Right lobe of liver (tissue), 6 donors: ENCODE results near the gene IL17C. TPM values are rescaled to one million over a fixed set of nuclear protein-coding genes. Genes with fewer than 3 reads are reported as not detected.
"Not testable (repeated sequence)": the region's sequence is repeated elsewhere in the genome, so short reads cannot be mapped to it uniquely, and the experiment has no call there.

Experiments used
- ATAC-seq, 4 donors: fragments of 200-7000 bp; cut with Tn5 transposase; one replicate each; pipeline ENCODE4 v1.9.1; 2020; ENCODE audit warnings: mild to moderate bottlenecking in 4 of 4, moderate library complexity in 4 of 4
- DNase-seq, 3 donors: peaks; one replicate each; pipeline ENCODE4 v3.0.0-alpha.2; 2020
- H3K27ac ChIP-seq, 3 donors: fragments of 200-600 bp; one replicate each; pipeline ENCODE4 v1.8.0; 2022
- H3K27me3 ChIP-seq, 2 donors: fragments of 200-600 bp; one replicate each; pipeline ENCODE4 v1.8.0; 2022
- H3K36me3 ChIP-seq, 4 donors: fragments of 200-600 bp; sonication (generic) in 1 of 4; one replicate each; pipeline versions ENCODE4 v1.5.1 to v1.8.0; 2017 to 2022; ENCODE audit warnings: control low read depth in 1 of 4
- H3K4me1 ChIP-seq, 4 donors: fragments of 200-600 bp; sonication (generic) in 1 of 4; one replicate each; pipeline versions ENCODE4 v1.5.1 to v1.8.0; 2017 to 2022; ENCODE audit warnings: control low read depth in 1 of 4
- H3K4me3 ChIP-seq, 3 donors: fragments of 200-600 bp; one replicate each; pipeline ENCODE4 v1.8.0; 2022
- H3K9me3 ChIP-seq, 4 donors: fragments of 200-600 bp; sonication (generic) in 1 of 4; one replicate each; pipeline versions ENCODE4 v1.5.1 to v1.8.0; 2017 to 2022; ENCODE audit warnings: control low read depth in 1 of 4
- CTCF ChIP-seq, 4 donors: fragments of 200-600 bp in 3 of 4; fragments of 450-650 bp in 1 of 4; IDR thresholded peaks; one replicate each; pipeline versions ENCODE4 v1.5.1 to v1.8.0; 2016 to 2022; ENCODE audit warnings: antibody characterized with exemption in 4 of 4, mild to moderate bottlenecking in 2 of 4
- POLR2A ChIP-seq: fragments of 450-650 bp; IDR thresholded peaks from one replicate; pipeline ENCODE4 v1.6.1; 2017; ENCODE audit warnings: antibody characterized with exemption, mild to moderate bottlenecking
- WGBS: methylation state at CpG from one replicate; pipeline ENCODE4 v1.1.6; 2018; ENCODE audit warnings: low coverage, low lambda C conversion rate; ENCODE audit not compliant: insufficient coverage; ENCODE audit errors: missing lambda C conversion rate; 5-methylcytosine and 5-hydroxymethylcytosine counted together
- intact Hi-C, 2 donors: fragments of 100-400 bp; cut with DNase I; formaldehyde crosslinking; loops; one replicate each; pipeline versions ENCODE4 v1.11.2 to v1.14.1; 2022
- total RNA-seq, 6 experiments: library from RNA; depleted of rRNA in 2 of 6; stranded (reverse); fragments of >200 nt in 2 of 6; fragmentation: NEBNext Ultra II Directional in 3 of 6; extraction: Animal tissue kit (Norgen Biotek cat#: 25700) in 3 of 6; gene quantifications; one replicate each; pipeline versions ENCODE4 v1.1.0 to v1.2.4, GENCODE V29; 2016 to 2023
- donor health status: DM: no; HTN: yes; CAD: no.
- donor health status: DM: no; HTN: no; CAD: no.
- donor health status: DM: no; HTN: no; CAD: no.
- donor health status: DM: no; HTN: yes; CAD: no.
- donor health status: DM: no; HTN: yes; CAD: no.

IL17C gene
- total RNA-seq, 6 experiments from 2014 or later: not detected

- Histone ChIP-seq H3K36me3 (no peaks in the 10 kb centered on the region), H3K4me3 (no peak overlapping the region), H3K9me3 (no peaks in the 10 kb centered on the region), H3K27ac (peak overlapping the region in 2 of 3 donors; percentile 66 to 89), H3K4me1 (peaks cover 0 to 26% (median 8%) of the 10 kb centered on the region in 4 donors), H3K27me3 (no peaks in the 10 kb centered on the region)
- no peak for DNase-seq
- no peak for ATAC-seq
- no peak for TF ChIP-seq POLR2A
- no peak for TF ChIP-seq CTCF (IDR thresholded peaks at IDR 0.05)
- WGBS: 65% methylated on average over 2 of the region's 3 CpGs
- intact Hi-C loops: no loop called here
Measured at GRCh38 chr16:88665570-88665969, 27.2 kb downstream of the IL17C start.

GRCh38 chr16:88667461-88667860, 29.1 kb downstream of the IL17C start:
- DNase-seq: peak in 1 of 3 donors; percentile 42
- peaks cover 0 to 18% (median 8%) of the 10 kb centered on the region in 4 donors for H3K4me1 ChIP-seq
- H3K36me3 ChIP-seq: no peaks in the 10 kb centered on the region
- TF ChIP-seq CTCF (IDR thresholded peaks at IDR 0.05) (no peak), POLR2A (no peak)
- H3K9me3 ChIP-seq: no peaks in the 10 kb centered on the region
- H3K27ac ChIP-seq: no peak overlapping the region
- H3K4me3 ChIP-seq: no peak overlapping the region
- ATAC-seq: no peak
- intact Hi-C loops: no loop called here
- WGBS: 37% methylated on average over 2 of the region's 5 CpGs
- no peaks in the 10 kb centered on the region for H3K27me3 ChIP-seq

GRCh38 chr16:88669493-88669892, 31.1 kb downstream of the IL17C start:
- H3K9me3 ChIP-seq, ATAC-seq, H3K4me3 ChIP-seq, H3K36me3 ChIP-seq, DNase-seq, intact Hi-C loops, H3K27ac ChIP-seq, H3K27me3 ChIP-seq: not testable (repeated sequence)
- WGBS: 98% methylated on average over 5 of the region's 8 CpGs
- H3K4me1 ChIP-seq: peaks cover 0 to 11% (median 5%) of the 10 kb centered on the region in 4 donors

- H3K27ac ChIP-seq: no peak overlapping the region
- no peaks in the 10 kb centered on the region for H3K27me3 ChIP-seq
- intact Hi-C loops: no loop called here
- no peak for TF ChIP-seq POLR2A
- TF ChIP-seq CTCF (IDR thresholded peaks at IDR 0.05): no peak
- H3K36me3 ChIP-seq: no peaks in the 10 kb centered on the region
- no peak overlapping the region for H3K4me3 ChIP-seq
- peaks cover 0 to 6% (median 3%) of the 10 kb centered on the region in 4 donors for H3K4me1 ChIP-seq
- H3K9me3 ChIP-seq: no peaks in the 10 kb centered on the region
- no peak for DNase-seq
- no peak for ATAC-seq
- 95% methylated on average over 8 of the region's 10 CpGs for WGBS
Measured at GRCh38 chr16:88669980-88670379, 31.6 kb downstream of the IL17C start.

- Histone ChIP-seq H3K27me3 (no peaks in the 10 kb centered on the region), H3K4me3 (no peak overlapping the region), H3K36me3 (no peaks in the 10 kb centered on the region), H3K27ac (no peak overlapping the region), H3K9me3 (no peaks in the 10 kb centered on the region), H3K4me1 (no peaks in the 10 kb centered on the region)
- DNase-seq: no peak
- TF ChIP-seq CTCF (IDR thresholded peaks at IDR 0.05): no peak
- intact Hi-C loops: no loop called here
- no peak for ATAC-seq
- 100% methylated on average over 1 of the region's 23 CpGs for WGBS
Measured at GRCh38 chr16:88671806-88672205, 33.4 kb downstream of the IL17C start.
